ENCODE results near the gene PFKL. TPM values are rescaled to one million over a fixed set of nuclear protein-coding genes. Genes with fewer than 3 reads are reported as not detected.

Gene PFKL
- total RNA-seq, 1 donor from 2014 or later: 106 TPM

- no peak overlapping the region for H3K27ac ChIP-seq
- intact Hi-C loops (cut with DNase I): no loop called here
- no peak overlapping the region for H3K4me3 ChIP-seq
- no peaks in the 10 kb centered on the region for H3K4me1 ChIP-seq
- H3K9me3 ChIP-seq: no peaks in the 10 kb centered on the region
- H3K36me3 ChIP-seq: peaks cover 88% of the 10 kb centered on the region
- ATAC-seq: no peak
- H3K27me3 ChIP-seq (ENCODE audit: low read depth): no peaks in the 10 kb centered on the region
- no peak for DNase-seq
- TF ChIP-seq, protein P1, sequence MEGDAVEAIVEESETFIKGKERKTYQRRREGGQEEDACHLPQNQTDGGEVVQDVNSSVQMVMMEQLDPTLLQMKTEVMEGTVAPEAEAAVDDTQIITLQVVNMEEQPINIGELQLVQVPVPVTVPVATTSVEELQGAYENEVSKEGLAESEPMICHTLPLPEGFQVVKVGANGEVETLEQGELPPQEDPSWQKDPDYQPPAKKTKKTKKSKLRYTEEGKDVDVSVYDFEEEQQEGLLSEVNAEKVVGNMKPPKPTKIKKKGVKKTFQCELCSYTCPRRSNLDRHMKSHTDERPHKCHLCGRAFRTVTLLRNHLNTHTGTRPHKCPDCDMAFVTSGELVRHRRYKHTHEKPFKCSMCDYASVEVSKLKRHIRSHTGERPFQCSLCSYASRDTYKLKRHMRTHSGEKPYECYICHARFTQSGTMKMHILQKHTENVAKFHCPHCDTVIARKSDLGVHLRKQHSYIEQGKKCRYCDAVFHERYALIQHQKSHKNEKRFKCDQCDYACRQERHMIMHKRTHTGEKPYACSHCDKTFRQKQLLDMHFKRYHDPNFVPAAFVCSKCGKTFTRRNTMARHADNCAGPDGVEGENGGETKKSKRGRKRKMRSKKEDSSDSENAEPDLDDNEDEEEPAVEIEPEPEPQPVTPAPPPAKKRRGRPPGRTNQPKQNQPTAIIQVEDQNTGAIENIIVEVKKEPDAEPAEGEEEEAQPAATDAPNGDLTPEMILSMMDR (IDR thresholded peaks at IDR 0.05): no peak
Measured at GRCh38 chr21:44313451-44313850, 13.6 kb downstream of the PFKL start.

DNA sequence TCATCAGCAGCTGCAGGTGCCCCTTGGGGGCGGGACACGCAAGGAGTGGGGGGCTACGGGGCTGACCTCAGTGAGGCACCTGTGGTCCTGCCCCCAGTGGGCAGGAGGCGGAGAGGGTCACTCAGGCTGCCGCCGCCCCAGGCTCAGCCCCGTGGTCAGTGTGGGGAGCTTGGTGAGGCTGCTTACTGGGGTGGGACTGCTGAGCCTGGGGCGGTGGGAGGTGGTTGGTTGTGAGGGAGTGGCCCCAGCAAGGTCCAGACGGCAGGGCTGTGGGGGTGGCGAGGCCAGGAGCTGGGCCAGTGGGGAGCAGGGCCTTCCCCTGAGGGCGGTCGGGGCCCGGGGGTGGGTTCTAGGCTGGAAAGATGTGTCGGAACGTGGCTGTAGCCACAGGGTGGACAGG lies 14.3 kb downstream of the PFKL start:
- TF ChIP-seq, protein P1 (IDR thresholded peaks at IDR 0.05): no peak
- no peak for DNase-seq

DNA sequence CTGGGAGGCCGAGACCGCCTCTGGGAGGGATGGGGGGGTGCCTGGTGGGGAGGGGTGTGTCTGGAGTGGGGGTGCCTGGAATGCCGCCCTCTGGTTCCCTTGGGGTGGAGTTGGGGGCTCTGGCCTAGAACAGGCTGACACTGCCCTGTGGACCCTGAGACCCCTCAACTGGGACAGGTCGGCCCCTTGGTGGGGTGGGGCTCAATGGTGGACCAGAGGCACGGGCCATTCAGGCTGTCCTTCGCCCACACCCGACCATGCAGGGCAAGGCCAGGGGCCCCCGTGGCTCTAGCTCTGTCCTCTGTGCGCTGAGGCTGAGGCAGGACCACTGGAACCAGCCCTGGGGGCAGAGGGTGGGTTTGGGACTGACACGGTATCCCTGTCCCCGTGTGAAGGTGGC lies 14.7 kb downstream of the PFKL start:
- TF ChIP-seq, protein P1 (IDR thresholded peaks at IDR 0.05): no peak
- intact Hi-C loops (cut with DNase I): no loop called here
- Histone ChIP-seq H3K27me3 (ENCODE audit: low read depth) (no peaks in the 10 kb centered on the region), H3K27ac (no peak overlapping the region), H3K4me3 (no peak overlapping the region), H3K36me3 (peaks cover 96% of the 10 kb centered on the region), H3K4me1 (no peaks in the 10 kb centered on the region), H3K9me3 (no peaks in the 10 kb centered on the region)
- DNase-seq (no peak), ATAC-seq (no peak)

More for the DNA sequence above, 14.3 kb downstream of the PFKL start:
- peaks cover 95% of the 10 kb centered on the region for H3K36me3 ChIP-seq
- H3K9me3 ChIP-seq: no peaks in the 10 kb centered on the region
- no peaks in the 10 kb centered on the region for H3K27me3 ChIP-seq (ENCODE audit: low read depth)
- H3K27ac ChIP-seq: no peak overlapping the region
- H3K4me3 ChIP-seq: no peak overlapping the region
- no peaks in the 10 kb centered on the region for H3K4me1 ChIP-seq
- no peak for ATAC-seq
- intact Hi-C loops (cut with DNase I): no loop called here

DNA sequence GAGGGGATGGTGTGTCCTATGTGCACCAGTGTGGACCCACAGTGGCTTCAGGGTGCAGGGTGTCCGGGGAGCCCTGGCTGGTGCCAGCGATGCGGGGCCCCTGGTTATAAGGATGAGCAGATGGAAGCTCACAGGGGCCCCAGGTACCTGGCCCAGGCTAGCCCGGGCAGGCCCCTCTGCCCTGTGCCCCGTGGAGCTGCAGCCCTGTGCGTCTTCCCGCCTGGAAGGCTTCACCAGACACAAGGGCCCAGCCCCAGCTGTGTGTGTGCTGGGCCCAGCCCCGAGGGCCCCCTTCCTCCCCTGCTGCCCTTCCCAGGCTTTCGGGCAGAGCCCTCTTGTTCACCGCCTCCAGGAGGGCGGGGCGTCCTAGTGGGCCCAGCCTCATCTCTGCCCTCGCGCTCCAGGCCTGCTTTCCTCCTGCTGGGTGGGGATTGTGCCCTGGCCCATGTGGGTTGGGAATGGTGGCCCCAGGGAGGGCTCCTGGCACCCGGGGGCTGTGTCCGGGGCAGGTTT lies 15.9 kb downstream of the PFKL start:
- TF ChIP-seq, protein P1 (IDR thresholded peaks at IDR 0.05): no peak
- intact Hi-C loops (cut with DNase I): no loop called here
- peaks cover 96% of the 10 kb centered on the region for H3K36me3 ChIP-seq
- H3K4me3 ChIP-seq: no peak overlapping the region
- ATAC-seq (no peak), DNase-seq (no peak)
- H3K27me3 ChIP-seq (ENCODE audit: low read depth): no peaks in the 10 kb centered on the region
- H3K9me3 ChIP-seq: no peaks in the 10 kb centered on the region
- no peak overlapping the region for H3K27ac ChIP-seq
- H3K4me1 ChIP-seq: no peaks in the 10 kb centered on the region

- intact Hi-C loops (cut with DNase I): no loop called here
- TF ChIP-seq, protein P1 (IDR thresholded peaks at IDR 0.05): no peak
- no peak for DNase-seq
- no peak overlapping the region for H3K27ac ChIP-seq
- H3K27me3 ChIP-seq (ENCODE audit: low read depth): no peaks in the 10 kb centered on the region
- ATAC-seq: no peak
- H3K4me3 ChIP-seq: no peak overlapping the region
- no peaks in the 10 kb centered on the region for H3K4me1 ChIP-seq
- no peaks in the 10 kb centered on the region for H3K9me3 ChIP-seq
- peaks cover 94% of the 10 kb centered on the region for H3K36me3 ChIP-seq
Measured at GRCh38 chr21:44316277-44316900, 16.5 kb downstream of the PFKL start.
